HG02798 (cell line): Measurements from ENCODE around the gene PIGS.
A peak's percentile ranks its signal among the peaks of the same experiment; 100 is the strongest.
"Not testable (repeated sequence)": the region's sequence is repeated elsewhere in the genome, so short reads cannot be mapped to it uniquely, and the experiment has no call there.

ENCODE experiments used
- ATAC-seq: cut with Tn5 transposase; IDR thresholded peaks from one replicate; pipeline ENCODE4 v1.9.1; 2021; ENCODE audit warnings: mild to moderate bottlenecking; ENCODE audit not compliant: unreplicated experiment, poor library complexity

The PIGS gene

GRCh38 chr17:28571361-28572122 is at the start of gene PIGS:
TSS of gene PIGS (minus strand) at chr17:28571524. CDS start at chr17:28571496, 28 bp downstream.
- ATAC-seq = peak; percentile 93

DNA sequence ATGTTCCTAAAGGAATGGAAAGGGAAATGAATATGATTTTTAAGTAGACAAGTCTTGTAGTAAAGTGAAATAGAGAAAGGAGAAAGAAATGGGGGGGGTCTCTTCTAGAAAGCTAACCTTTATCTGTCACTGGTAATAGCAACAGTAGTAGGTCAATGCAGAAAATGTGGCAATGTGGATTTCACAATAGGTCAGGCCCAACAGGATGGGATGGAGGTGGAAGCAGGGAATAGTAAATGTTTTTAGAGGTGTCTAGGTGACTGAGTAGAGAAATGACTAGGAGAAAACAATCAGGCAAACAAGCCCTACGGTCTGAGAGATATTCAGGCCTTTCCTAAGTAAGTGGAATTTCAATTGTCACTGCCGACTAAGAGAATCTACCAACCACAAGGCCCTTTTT is 48.7 kb upstream of the PIGS start:
- ATAC-seq = no peak

GRCh38 chr17:28618464-28618863 is 47.1 kb upstream of the PIGS start:
- ATAC-seq = no peak

DNA sequence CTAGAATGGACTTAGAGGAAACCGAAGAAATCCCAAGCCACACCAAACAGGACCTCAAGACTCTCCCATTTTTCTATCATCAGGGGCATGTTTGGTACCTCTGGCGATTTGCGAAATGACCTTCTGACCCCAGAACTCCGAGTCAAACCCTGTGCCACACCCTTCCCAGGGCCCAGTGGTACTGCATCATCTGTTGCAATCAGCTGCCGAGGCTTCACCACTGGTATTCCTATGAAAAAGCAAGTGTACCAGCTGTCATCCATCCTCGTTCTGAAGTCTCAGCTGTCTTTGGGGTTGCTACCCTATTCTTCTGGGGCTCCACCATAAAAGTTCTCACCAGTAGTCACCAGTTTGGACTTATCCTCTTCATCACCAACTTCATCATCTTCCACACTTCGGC is 45.0 kb upstream of the PIGS start:
- ATAC-seq = no peak

GRCh38 chr17:28615260-28615940 is 44.1 kb upstream of the PIGS start:
- ATAC-seq = no peak

DNA sequence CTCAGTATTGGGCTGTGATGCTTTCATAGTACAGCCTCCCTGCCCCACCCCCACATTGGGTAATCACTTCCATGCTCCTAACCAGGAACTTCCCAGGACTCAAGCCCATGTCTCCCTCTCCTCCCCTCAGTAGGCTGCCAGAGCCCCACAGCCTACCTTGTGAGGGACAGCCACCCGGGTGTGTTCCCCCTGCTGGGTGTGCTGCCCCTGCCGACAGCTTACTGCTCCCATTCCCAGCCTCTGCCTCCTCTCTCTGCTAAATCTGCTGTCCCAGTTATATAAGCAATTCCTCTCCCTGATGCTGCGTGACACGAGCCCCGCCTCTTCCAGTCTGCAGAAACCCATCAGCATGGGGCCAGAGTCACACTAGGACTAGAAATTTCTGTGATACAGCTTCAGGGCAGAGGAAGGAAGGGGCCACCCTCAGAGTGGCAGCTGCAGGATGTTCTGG is 42.6 kb upstream of the PIGS start, which contains the start of gene RSKR:
RSKR (minus strand) TSS at position 255 of the 451 bp plus-strand sequence; CDS start at position 231, 24 bp downstream.
- ATAC-seq = no peak

- ATAC-seq = no peak
Observed at GRCh38 chr17:28612936-28613872, 41.9 kb upstream of the PIGS start.

DNA sequence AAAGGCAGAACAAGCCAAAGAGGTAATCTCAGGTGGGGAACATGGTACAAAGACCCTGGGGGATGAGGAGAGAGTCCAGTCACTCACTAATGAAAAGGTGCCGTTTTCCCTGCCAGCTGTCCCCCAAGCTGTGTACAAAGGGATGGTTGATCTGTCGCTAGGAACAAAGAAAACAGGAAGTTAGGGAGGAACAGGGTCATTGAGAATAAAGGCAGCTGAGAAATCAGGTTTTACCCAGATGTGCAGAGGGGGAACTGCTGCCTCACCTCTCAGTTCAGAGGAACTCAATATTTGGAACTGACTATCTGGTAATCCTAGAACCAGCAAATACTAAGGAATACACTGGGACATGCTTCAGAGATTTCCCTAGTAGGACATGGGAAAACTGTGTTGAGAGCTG is 41.2 kb upstream of the PIGS start:
- ATAC-seq = no peak

- no peak for ATAC-seq
Observed at GRCh38 chr17:28610376-28610775, 39.1 kb upstream of the PIGS start.

GRCh38 chr17:28604031-28604430 is 32.7 kb upstream of the PIGS start:
- not testable (repeated sequence) for ATAC-seq

DNA sequence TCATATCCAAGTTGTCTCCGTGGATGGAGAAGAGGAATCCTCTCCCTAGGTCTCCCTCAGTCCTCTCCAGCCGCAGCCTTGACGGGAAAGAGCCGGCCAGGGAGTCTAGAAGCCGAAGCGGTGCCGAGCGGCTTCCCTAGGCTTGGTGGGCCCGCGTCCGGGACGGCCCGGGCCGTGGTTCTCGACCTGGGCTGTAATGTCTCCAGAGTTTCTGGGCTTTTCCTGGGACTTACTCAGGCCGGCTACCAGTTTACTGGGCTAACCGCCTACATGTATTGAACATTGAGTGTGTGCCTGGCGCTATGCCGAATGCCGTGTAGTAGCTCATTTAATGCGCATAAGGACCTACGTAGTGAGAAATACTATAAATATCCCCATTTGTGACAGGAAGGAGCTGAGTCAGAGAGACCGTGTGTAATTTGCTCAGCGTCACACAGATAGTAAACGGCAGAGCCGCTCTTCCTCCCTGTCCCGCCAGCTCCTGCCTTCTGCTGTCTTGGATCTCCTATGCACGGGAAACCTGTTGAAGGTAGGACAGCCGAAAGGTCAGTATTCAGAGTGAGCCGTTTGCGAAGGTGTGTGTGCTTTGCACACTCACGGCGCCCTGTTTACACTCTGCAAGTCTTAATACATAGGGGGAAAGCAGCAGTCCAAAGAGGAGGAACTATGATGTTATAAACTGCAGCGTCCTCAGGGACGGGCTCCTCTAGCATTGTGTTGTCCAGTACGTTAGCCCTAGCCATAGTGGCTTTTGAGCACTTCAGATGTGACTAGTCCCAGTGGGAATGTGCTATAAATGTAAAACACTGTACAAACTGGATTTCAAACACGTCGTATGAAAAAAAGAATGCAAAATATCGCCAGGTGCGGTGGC is 28.2 kb upstream of the PIGS start:
- ATAC-seq = peak; percentile 42

DNA sequence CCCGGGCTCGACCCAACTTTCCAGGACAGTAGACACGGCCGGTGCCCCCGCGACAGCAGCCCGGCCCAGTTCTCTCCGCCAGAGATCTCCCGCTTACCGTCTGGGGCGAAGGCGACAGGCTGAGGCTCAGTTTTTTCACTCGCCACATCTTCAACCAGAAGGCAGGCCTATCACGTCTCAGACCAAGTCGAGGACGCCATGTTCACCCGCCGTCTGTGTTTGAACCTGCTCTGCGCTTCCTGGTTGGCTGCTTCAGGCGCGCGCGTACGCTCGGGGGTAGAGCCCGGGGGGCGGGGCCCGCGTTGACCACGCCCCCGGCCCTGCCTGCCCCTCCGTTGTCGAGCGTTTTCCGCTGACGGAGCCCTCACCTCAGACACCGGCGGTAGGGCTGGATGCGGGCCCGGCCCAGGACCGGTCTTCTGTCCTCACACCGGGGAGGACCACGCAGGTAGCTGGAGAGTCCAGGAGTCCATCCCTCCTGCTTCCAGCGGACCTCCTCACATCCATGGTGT is 27.5 kb upstream of the PIGS start, which contains the start of gene SPAG5:
SPAG5 (minus strand) TSS at position 227 of the 512 bp plus-strand sequence; CDS start at position 148, 79 bp downstream.
- ATAC-seq = peak; percentile 85

- ATAC-seq = no peak
Observed at GRCh38 chr17:28598389-28598788, 27.1 kb upstream of the PIGS start.

DNA sequence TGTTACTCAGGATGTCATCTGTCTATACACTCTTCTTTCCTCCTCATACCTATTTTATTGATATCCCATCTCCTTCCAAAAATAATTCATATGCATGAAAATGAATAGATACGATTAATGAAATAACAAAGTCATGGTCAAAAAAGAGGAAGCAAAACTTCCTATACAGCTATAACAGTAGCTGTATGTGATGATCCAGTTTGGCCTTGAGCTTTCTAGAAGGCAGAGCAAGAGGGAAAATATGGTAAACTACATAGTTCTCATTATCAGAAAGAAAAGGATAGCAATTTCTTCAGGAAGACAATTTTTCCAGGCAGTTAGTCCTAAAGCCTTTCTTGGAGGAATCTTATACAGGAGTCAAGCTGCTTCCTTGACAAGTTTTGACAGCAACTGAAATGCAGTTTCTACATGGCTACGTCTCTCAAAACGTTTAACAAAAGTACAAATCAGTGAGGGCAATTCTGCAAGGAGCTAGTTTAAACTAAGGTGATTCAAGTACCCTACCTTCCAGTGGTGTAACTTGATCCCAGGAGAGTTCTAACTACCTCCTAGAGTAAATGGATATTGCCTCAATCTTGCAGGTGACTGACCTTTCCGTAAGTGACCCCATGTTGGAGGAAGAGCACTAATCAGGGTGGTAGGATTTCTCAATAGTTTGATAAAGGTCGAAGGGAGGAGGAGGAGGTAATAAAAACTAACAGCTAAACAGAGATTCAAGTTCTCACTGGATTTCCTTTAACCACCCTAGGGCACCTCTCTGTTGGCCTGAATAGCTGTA is 26.5 kb upstream of the PIGS start:
- ATAC-seq = no peak

DNA sequence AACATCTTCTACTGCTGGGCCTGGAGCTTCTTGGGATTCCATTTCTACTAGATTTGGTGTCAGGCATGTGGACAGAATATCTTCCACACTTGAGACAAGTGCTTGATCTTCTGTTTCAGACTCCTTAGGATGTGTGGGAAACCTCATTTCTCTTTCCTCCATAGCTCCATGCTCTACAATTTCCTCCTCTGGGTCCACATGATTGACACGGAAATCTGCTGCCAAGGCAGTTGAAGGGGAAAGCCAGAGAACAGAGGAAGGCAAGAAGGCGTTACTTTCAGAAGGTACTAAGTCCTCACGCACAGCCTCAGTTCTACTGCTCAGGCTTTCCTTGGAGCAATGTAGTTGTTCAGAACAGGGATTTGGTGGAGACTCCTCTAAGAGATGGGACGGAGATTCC is 20.9 kb upstream of the PIGS start:
- ATAC-seq = no peak

- ATAC-seq = no peak
Observed at GRCh38 chr17:28585851-28586250, 14.5 kb upstream of the PIGS start.

DNA sequence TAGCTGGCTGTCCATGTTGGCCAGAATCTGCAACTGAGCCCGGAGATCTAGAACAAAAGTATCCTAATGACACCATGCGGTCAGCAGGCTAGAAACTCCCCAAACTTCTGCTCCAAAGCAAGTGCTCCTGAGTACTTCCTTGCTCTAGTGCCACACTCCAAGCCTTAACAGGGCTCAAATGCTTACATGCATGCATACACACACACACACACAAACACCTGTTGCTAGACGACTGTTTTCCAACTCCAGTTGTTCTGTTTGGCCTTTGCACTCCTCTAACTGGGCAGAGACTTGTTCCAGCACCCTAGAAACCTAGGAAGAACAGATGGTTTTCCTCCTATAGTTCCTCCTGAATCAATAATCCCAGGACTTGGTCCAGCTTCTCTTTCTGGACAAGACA is 13.1 kb upstream of the PIGS start:
- ATAC-seq = no peak

DNA sequence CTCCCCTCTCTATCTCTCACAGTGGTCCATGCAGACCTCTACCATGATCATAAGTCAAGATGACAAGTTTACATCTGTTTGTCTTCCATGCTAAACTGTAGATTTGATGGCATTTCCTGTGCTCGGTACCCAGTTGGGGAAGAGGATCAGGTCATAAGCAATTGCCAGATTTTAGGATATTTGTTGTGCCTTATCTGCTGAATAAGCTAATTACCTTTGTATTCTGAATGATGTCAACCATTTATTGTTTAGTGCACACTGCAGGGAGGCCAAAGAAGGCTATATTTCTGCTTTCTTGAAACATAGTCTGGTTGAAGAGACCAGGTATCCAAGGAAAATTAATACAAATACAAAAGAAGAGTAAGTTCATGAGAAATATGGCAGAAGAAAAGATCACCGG is 11.2 kb upstream of the PIGS start:
- ATAC-seq = no peak

- ATAC-seq = no peak
Observed at GRCh38 chr17:28580959-28581358, 9.6 kb upstream of the PIGS start.
